Fibroblast of skin of abdomen (primary cell): ENCODE measurements around the gene BBS7. TPM values are rescaled to one million over a fixed set of nuclear protein-coding genes. Genes with fewer than 3 reads are reported as not detected.

Experiments used
- DNase-seq: peaks from one replicate; pipeline ENCODE4 v3.0.0-alpha.2; 2013
- polyA plus RNA-seq, 2 experiments: library from polyadenylated mRNA; unstranded; fragments of 120-200 nt; gene quantifications; one replicate each; pipeline ENCODE4 v1.2.1, GENCODE V29; 2013; ENCODE audit not compliant: insufficient read length in 2 of 2

Gene BBS7
- 23.7 TPM for polyA plus RNA-seq (2013, experiment 1 of 2; ENCODE audit: insufficient read length)
- 21.2 TPM for polyA plus RNA-seq (2013, experiment 2 of 2; ENCODE audit: insufficient read length)

- peak; percentile 97 for DNase-seq
Measured at GRCh38 chr4:121869841-121870822, at the start of gene BBS7. BBS7 (minus strand) TSS chr4:121870474; CDS start chr4:121870313, 161 bp downstream.

GRCh38 chr4:121913667-121914066 is 43.4 kb upstream of the BBS7 start:
- peak; percentile 17 for DNase-seq

GRCh38 chr4:121908346-121908745 is 38.1 kb upstream of the BBS7 start:
- no peak for DNase-seq

GRCh38 chr4:121900132-121900983 is 30.1 kb upstream of the BBS7 start:
- DNase-seq, result peak; percentile 54

GRCh38 chr4:121898150-121898549 is 27.9 kb upstream of the BBS7 start:
- no peak for DNase-seq

- DNase-seq, result no peak
Measured at GRCh38 chr4:121888134-121888533, 17.9 kb upstream of the BBS7 start.

GRCh38 chr4:121885115-121885514 is 14.8 kb upstream of the BBS7 start:
- DNase-seq, result no peak

GRCh38 chr4:121881158-121881557 is 10.9 kb upstream of the BBS7 start:
- no peak for DNase-seq

- no peak for DNase-seq
Measured at GRCh38 chr4:121879135-121879534, 8.9 kb upstream of the BBS7 start.

GRCh38 chr4:121877041-121877773 is 6.9 kb upstream of the BBS7 start:
- peak; percentile 49 for DNase-seq

GRCh38 chr4:121876070-121876469 is 5.8 kb upstream of the BBS7 start:
- DNase-seq, result no peak

GRCh38 chr4:121875652-121876051 is 5.4 kb upstream of the BBS7 start:
- peak; percentile 13 for DNase-seq

- DNase-seq, result no peak
Measured at GRCh38 chr4:121873604-121874003, 3.3 kb upstream of the BBS7 start.

GRCh38 chr4:121863799-121864198 is 6.5 kb downstream of the BBS7 start:
- DNase-seq, result no peak

- no peak for DNase-seq
Measured at GRCh38 chr4:121861426-121861825, 8.8 kb downstream of the BBS7 start.

GRCh38 chr4:121860121-121860520 is 10.2 kb downstream of the BBS7 start:
- DNase-seq, result no peak

- no peak for DNase-seq
Measured at GRCh38 chr4:121851354-121851753, 18.9 kb downstream of the BBS7 start.

- DNase-seq, result no peak
Measured at GRCh38 chr4:121846662-121847061, 23.6 kb downstream of the BBS7 start.

GRCh38 chr4:121842862-121843261 is 27.4 kb downstream of the BBS7 start:
- DNase-seq, result peak; percentile 20

- no peak for DNase-seq
Measured at GRCh38 chr4:121838136-121838535, 32.1 kb downstream of the BBS7 start.

- DNase-seq, result peak; percentile 8
Measured at GRCh38 chr4:121829511-121829910, 40.8 kb downstream of the BBS7 start.

GRCh38 chr4:121827853-121828252 is 42.4 kb downstream of the BBS7 start:
- peak; percentile 48 for DNase-seq
